ENCODE results near the gene NNT. TPM values are rescaled to one million over a fixed set of nuclear protein-coding genes. Genes with fewer than 3 reads are reported as not detected.
"Not testable (repeated sequence)": the region's sequence is repeated elsewhere in the genome, so short reads cannot be mapped to it uniquely, and the experiment has no call there.

The NNT gene
- 106 to 120 TPM (median 114 TPM) in 3 replicates for total RNA-seq
- long read RNA-seq, full-length matches to known transcripts, result 140 of 169 reads
- long read RNA-seq, partial matches to known transcripts, result 15 of 169 reads
- long read RNA-seq, other reads (novel, unspliced or antisense), result 14 of 169 reads

DNA sequence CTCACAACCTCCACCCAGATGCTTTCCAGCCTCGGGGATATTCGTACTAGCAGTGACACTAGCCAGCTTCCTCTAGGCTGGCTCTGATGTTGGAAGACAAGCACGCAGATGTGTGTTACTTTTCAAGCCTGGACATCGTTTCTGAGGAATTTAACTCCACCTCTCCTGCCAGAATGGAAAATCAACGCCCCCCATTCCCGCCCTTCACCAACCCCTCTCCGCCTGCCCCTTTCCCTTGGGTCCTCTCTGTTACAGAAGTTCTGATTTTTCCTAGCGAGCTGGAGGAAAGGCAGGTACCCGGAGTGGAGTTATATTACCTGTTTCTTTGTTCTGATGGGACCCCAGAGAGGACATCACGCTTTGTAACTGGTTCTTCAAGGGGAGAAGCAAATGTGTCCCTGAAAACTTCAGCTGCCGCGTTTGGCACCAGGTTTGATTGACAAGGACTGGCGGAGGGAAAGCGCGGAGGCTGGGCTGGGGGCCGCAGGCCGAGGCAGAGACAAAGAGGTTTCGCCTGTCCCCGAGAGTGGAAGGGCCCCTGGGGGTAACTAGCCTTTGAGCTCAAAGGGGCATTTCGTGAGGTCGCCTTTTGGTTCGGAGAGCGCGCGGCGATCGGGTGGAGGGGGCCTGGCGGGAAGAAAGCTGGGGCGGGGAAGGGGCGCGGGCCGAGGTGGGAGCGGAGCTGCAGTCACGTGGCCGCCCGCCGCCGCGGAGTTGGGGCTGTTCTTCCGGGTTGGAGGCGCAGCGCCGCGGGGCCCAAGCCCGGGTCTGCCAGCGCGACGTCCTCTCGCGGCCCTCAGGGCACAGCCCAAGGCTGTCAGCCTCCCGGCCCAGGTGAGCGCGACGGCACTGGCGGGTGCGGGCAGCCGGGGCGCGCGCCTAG, at the start of gene NNT:
TSS of gene NNT (plus strand) at position 720 of the 883 bp plus-strand sequence. CDS start 6,016 bp downstream, outside the sequence.
- no peaks in the 10 kb centered on the region for H3K9me3 Mint-ChIP-seq (ENCODE audit: low read depth)
- no peaks in the 10 kb centered on the region for H3K27me3 Mint-ChIP-seq (ENCODE audit: low read depth)
- peaks cover 3% of the 10 kb centered on the region for H3K36me3 Mint-ChIP-seq (ENCODE audit: low read depth)
- peak within 1 kb of the TSS; percentile 93 for H3K4me3 Mint-ChIP-seq (ENCODE audit: unreplicated experiment)
- DNase-seq (ENCODE audit: low spot score), result peak; percentile 91
- peaks cover 40% of the 10 kb centered on the region for H3K4me1 Mint-ChIP-seq (ENCODE audit: low read depth)
- peak within 1 kb of the TSS; percentile 96 for H3K27ac Mint-ChIP-seq (ENCODE audit: unreplicated experiment)
- TF ChIP-seq, protein P1, sequence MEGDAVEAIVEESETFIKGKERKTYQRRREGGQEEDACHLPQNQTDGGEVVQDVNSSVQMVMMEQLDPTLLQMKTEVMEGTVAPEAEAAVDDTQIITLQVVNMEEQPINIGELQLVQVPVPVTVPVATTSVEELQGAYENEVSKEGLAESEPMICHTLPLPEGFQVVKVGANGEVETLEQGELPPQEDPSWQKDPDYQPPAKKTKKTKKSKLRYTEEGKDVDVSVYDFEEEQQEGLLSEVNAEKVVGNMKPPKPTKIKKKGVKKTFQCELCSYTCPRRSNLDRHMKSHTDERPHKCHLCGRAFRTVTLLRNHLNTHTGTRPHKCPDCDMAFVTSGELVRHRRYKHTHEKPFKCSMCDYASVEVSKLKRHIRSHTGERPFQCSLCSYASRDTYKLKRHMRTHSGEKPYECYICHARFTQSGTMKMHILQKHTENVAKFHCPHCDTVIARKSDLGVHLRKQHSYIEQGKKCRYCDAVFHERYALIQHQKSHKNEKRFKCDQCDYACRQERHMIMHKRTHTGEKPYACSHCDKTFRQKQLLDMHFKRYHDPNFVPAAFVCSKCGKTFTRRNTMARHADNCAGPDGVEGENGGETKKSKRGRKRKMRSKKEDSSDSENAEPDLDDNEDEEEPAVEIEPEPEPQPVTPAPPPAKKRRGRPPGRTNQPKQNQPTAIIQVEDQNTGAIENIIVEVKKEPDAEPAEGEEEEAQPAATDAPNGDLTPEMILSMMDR (IDR thresholded peaks at IDR 0.05), result no peak

DNA sequence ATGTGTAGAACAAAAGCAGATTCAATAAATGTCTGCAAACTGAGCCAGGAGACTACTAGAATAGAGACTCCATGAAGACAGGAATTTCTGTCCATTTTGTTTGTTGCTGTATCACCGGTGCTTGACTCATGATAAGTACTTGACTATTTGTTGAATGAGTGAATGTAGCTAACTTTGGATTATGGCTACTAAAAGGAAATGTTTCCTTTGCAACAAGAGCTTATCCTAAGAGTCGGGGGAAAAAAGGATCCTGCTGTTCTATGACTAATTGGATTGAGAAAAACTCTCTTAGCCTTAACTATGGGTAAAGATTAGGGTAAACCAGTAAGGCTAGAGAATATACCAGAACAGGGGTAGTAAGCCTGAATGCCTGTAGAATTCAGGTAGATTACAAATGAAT, 49.6 kb upstream of the NNT start:
- DNase-seq (ENCODE audit: low spot score), result no peak
- Mint-ChIP-seq H3K9me3 (ENCODE audit: low read depth) (no peaks in the 10 kb centered on the region), H3K4me3 (ENCODE audit: unreplicated experiment) (no peak overlapping the region)

DNA sequence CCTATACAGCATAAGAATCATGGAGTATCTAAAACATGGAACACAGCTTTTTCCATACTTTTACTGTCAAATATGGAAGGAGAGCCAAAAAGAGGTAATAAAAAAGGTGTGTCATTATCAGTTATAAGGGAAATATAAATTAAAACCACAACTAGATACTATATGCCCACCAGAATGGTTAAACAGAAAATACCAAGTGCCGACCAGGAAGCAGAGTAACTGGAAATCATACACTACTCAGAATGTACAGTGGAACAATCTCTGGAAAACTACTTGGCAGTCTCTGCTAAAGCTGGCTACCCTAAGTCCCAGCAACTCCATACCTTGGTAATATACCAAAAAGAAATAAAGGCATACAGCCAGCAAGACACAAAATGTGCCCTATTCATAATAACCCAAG, 48.5 kb upstream of the NNT start:
- peaks cover 3% of the 10 kb centered on the region for H3K36me3 Mint-ChIP-seq (ENCODE audit: low read depth)
- H3K4me1 Mint-ChIP-seq (ENCODE audit: low read depth), result peaks cover 6% of the 10 kb centered on the region
- H3K27ac Mint-ChIP-seq (ENCODE audit: unreplicated experiment), result no peak overlapping the region
- H3K27me3 Mint-ChIP-seq (ENCODE audit: low read depth), result no peaks in the 10 kb centered on the region
- TF ChIP-seq, protein P1 (IDR thresholded peaks at IDR 0.05), result no peak
- no peak for DNase-seq (ENCODE audit: low spot score)
- H3K9me3 Mint-ChIP-seq (ENCODE audit: low read depth), result no peaks in the 10 kb centered on the region
- no peak overlapping the region for H3K4me3 Mint-ChIP-seq (ENCODE audit: unreplicated experiment)

More for the DNA sequence above, 49.6 kb upstream of the NNT start:
- Mint-ChIP-seq H3K4me1 (ENCODE audit: low read depth) (peaks cover 5% of the 10 kb centered on the region), H3K27me3 (ENCODE audit: low read depth) (no peaks in the 10 kb centered on the region), H3K27ac (ENCODE audit: unreplicated experiment) (no peak overlapping the region), H3K36me3 (ENCODE audit: low read depth) (peaks cover 6% of the 10 kb centered on the region)
- TF ChIP-seq, protein P1 (IDR thresholded peaks at IDR 0.05), result no peak

DNA sequence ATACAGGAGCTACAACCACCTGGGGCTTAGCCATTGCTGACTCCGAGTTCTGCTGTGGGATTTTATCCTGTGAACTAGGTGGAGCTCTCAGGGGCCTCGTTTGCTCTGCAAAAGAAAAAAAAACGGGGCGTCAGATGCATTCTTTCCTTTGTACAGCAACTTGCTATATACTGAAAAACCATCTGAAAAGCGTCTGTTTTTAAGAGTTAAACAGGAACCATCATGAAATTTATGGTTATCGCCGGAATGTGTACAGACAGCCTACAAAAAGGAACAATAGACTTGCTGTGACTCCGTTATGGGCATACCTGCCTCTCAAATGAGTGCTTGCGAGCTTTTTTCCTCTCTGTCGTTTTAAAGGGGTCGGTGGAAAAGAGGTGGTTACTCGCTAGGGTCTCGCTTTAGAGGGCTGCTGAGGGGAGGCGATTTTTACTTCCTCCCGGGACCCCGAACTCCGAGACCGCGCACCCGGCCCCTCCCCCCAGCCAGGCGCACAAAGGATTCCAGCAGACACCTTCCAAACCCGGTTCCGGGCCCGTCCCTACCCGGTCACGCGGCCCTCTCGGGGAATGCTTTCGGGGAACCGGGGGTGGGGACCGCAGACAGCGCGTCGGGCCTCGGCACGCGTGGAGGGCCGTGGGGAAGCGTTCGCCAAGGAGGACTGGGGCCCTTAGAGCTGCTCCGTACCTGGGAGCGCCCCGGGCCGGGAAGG, 46.9 kb upstream of the NNT start:
- Mint-ChIP-seq H3K4me3 (ENCODE audit: unreplicated experiment) (peak overlapping the region; percentile 85), H3K27me3 (ENCODE audit: low read depth) (no peaks in the 10 kb centered on the region), H3K27ac (ENCODE audit: unreplicated experiment) (peak overlapping the region; percentile 88), H3K4me1 (ENCODE audit: low read depth) (peaks cover 20% of the 10 kb centered on the region), H3K9me3 (ENCODE audit: low read depth) (no peaks in the 10 kb centered on the region), H3K36me3 (ENCODE audit: low read depth) (no peaks in the 10 kb centered on the region)
- peak; percentile 68 for DNase-seq (ENCODE audit: low spot score)
- TF ChIP-seq, protein P1 (IDR thresholded peaks at IDR 0.05), result peak; percentile 21

DNA sequence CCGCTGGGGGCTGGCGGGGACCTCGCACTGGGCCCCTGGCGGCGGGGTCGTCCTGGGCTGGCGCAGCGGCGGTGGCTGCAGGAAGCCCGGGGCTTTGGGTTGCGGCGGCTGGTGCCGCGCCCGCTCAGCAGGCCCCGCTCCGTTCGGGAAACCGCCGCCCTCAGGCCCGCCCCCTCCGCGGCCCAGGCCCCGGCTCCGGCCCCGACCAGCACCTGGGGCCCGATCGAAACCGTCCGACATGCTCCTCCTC, 46.4 kb upstream of the NNT start:
- Mint-ChIP-seq H3K27ac (ENCODE audit: unreplicated experiment) (peak overlapping the region; percentile 88), H3K4me1 (ENCODE audit: low read depth) (peaks cover 23% of the 10 kb centered on the region), H3K4me3 (ENCODE audit: unreplicated experiment) (peak overlapping the region; percentile 85)
- not testable (repeated sequence) for H3K27me3 Mint-ChIP-seq (ENCODE audit: low read depth); H3K36me3 Mint-ChIP-seq (ENCODE audit: low read depth); H3K9me3 Mint-ChIP-seq (ENCODE audit: low read depth); DNase-seq (ENCODE audit: low spot score)

Data from chondrocyte (in vitro differentiated cells).